ENCODE measurements around the gene ZSWIM5. TPM values are rescaled to one million over a fixed set of nuclear protein-coding genes. Genes with fewer than 3 reads are reported as not detected.

ZSWIM5 gene
- total RNA-seq, 3 donors from 2014 or later (not counting 1 experiment from before 2014, with no cell fraction given): 1.1 to 2.3 (median 1.3) TPM

DNA sequence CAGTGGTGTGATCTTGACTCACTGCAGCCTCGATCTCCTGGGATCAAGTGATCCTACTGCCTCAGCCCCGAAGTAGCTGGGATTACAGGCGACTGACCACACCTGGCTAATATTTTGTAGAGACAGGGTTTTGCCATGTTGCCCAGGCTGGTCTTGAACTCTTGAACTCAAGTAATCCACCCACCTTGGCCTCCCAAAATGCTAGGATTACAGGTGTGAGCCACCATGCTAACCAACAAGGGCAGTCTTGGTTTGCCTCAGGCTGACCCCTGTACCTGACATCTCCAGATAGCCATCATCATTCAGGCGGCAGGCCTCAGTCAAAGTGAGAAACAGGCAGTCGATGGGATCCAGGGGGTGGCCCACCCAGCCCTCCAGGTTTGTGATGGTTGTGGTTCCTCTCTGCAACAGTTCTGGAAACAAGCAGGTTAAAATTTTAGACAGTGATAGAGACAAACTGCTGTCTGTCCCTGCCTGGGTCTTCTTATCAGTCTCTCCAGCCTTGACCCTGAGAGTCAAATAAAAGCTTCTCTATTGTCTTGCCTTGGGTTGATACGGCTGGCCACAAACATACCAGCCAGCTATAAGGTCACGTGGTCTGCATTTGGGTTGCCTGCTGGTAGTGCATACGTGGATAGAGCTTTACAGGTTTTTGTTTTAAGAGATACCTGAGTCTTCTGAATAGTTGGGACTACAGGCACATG is 167.6 kb downstream of the ZSWIM5 start:
- intact Hi-C loops (cut with micrococcal nuclease): no loop called here
- no peaks in the 10 kb centered on the region for H3K4me1 ChIP-seq (ENCODE audit: control insufficient read depth, insufficient read depth, low read length)
- H3K36me3 ChIP-seq (ENCODE audit: control insufficient read depth, insufficient read depth, low read length): no peaks in the 10 kb centered on the region
- H3K4me3 ChIP-seq (ENCODE audit: low read length): no peak overlapping the region
- no peaks in the 10 kb centered on the region for H3K4me1 Mint-ChIP-seq
- DNase-seq (no peak), ATAC-seq (no peak)
- no peaks in the 10 kb centered on the region for H3K27me3 ChIP-seq (ENCODE audit: control insufficient read depth, insufficient read depth, low read length)
- no peaks in the 10 kb centered on the region for H3K36me3 Mint-ChIP-seq
- TF ChIP-seq, protein P1, sequence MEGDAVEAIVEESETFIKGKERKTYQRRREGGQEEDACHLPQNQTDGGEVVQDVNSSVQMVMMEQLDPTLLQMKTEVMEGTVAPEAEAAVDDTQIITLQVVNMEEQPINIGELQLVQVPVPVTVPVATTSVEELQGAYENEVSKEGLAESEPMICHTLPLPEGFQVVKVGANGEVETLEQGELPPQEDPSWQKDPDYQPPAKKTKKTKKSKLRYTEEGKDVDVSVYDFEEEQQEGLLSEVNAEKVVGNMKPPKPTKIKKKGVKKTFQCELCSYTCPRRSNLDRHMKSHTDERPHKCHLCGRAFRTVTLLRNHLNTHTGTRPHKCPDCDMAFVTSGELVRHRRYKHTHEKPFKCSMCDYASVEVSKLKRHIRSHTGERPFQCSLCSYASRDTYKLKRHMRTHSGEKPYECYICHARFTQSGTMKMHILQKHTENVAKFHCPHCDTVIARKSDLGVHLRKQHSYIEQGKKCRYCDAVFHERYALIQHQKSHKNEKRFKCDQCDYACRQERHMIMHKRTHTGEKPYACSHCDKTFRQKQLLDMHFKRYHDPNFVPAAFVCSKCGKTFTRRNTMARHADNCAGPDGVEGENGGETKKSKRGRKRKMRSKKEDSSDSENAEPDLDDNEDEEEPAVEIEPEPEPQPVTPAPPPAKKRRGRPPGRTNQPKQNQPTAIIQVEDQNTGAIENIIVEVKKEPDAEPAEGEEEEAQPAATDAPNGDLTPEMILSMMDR (IDR thresholded peaks at IDR 0.05): no peak
- no peak overlapping the region for H3K27ac ChIP-seq (ENCODE audit: low read length)
- H3K27ac Mint-ChIP-seq: no peak overlapping the region
- H3K9me3 ChIP-seq (ENCODE audit: control insufficient read depth, insufficient read depth, low read length): no peaks in the 10 kb centered on the region
- H3K27me3 Mint-ChIP-seq (ENCODE audit: low read depth in 2 of 2): no peaks in the 10 kb centered on the region
- H3K9me3 Mint-ChIP-seq: no peaks in the 10 kb centered on the region
- no peak overlapping the region for H3K4me3 Mint-ChIP-seq
- 88% methylated on average over 8 of the region's 8 CpGs for WGBS (ENCODE audit: insufficient coverage)

DNA sequence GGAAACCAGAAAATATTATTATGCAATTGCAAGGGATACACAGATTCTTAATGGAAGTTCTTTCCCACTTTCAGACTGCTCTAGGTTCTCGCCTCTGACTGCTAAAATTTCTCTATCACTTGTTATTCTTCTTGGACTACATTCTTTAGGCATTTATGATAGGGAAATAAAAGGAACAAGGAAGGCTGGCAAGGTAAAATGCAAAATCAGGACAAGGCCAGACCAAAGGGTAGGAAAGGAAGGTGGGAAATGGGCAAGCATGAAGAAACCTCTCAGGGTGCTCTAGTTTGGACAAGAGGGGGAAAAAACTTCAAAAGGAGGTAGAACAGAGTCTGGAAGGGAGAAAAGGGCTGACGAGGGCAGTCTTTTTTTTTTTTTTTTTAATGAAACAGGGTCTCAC is 168.2 kb downstream of the ZSWIM5 start:
- no peak for ATAC-seq
- WGBS (ENCODE audit: insufficient coverage): 67% methylated on average over 1 of the region's 2 CpGs

DNA sequence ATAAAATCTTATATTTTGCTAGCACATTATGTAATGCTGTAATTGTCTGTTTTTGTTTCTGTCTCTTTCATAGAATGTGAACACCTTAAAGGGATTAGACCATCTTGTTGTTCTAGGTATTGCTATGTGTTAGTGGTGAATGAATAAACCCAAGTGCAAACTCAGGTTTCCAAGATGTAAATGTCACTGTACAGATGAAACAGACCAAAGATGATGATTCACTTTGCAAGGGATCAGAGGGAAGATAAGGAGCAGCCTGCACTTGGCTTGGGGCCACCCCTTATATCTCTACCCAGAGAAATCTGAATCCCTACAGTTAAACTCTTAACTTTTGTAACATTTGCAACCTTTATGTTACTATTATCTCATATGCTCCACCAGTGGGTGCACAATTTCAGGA is 168.9 kb downstream of the ZSWIM5 start:
- no peak overlapping the region for H3K27ac ChIP-seq (ENCODE audit: low read length)
- no peak overlapping the region for H3K4me3 ChIP-seq (ENCODE audit: low read length)
- no peak overlapping the region for H3K27ac Mint-ChIP-seq
- no peaks in the 10 kb centered on the region for H3K27me3 Mint-ChIP-seq (ENCODE audit: low read depth in 2 of 2)
- no peaks in the 10 kb centered on the region for H3K9me3 Mint-ChIP-seq
- no peaks in the 10 kb centered on the region for H3K27me3 ChIP-seq (ENCODE audit: control insufficient read depth, insufficient read depth, low read length)
- no peaks in the 10 kb centered on the region for H3K4me1 Mint-ChIP-seq
- no peaks in the 10 kb centered on the region for H3K36me3 ChIP-seq (ENCODE audit: control insufficient read depth, insufficient read depth, low read length)
- intact Hi-C loops (cut with micrococcal nuclease): no loop called here
- TF ChIP-seq, protein P1 (IDR thresholded peaks at IDR 0.05): no peak
- DNase-seq (no peak), ATAC-seq (no peak)
- no peaks in the 10 kb centered on the region for H3K36me3 Mint-ChIP-seq
- no peaks in the 10 kb centered on the region for H3K9me3 ChIP-seq (ENCODE audit: control insufficient read depth, insufficient read depth, low read length)
- peaks cover 4% of the 10 kb centered on the region for H3K4me1 ChIP-seq (ENCODE audit: control insufficient read depth, insufficient read depth, low read length)
- H3K4me3 Mint-ChIP-seq: no peak overlapping the region

More for the DNA sequence above, 168.2 kb downstream of the ZSWIM5 start:
- Histone ChIP-seq H3K36me3 (ENCODE audit: control insufficient read depth, insufficient read depth, low read length) (no peaks in the 10 kb centered on the region), H3K4me1 (ENCODE audit: control insufficient read depth, insufficient read depth, low read length) (peaks cover 4% of the 10 kb centered on the region), H3K4me3 (ENCODE audit: low read length) (no peak overlapping the region), H3K27me3 (ENCODE audit: control insufficient read depth, insufficient read depth, low read length) (no peaks in the 10 kb centered on the region), H3K27ac (ENCODE audit: low read length) (no peak overlapping the region), H3K9me3 (ENCODE audit: control insufficient read depth, insufficient read depth, low read length) (no peaks in the 10 kb centered on the region)
- Mint-ChIP-seq H3K4me3 (no peak overlapping the region), H3K27me3 (ENCODE audit: low read depth in 2 of 2) (no peaks in the 10 kb centered on the region), H3K9me3 (no peaks in the 10 kb centered on the region), H3K36me3 (no peaks in the 10 kb centered on the region), H3K27ac (no peak overlapping the region), H3K4me1 (no peaks in the 10 kb centered on the region)
- no peak for DNase-seq
- TF ChIP-seq, protein P1 (IDR thresholded peaks at IDR 0.05): no peak
- intact Hi-C loops (cut with micrococcal nuclease): no loop called here
